Motor neuron (in vitro differentiated cells): ENCODE measurements around the gene NELFA. TPM values are rescaled to one million over a fixed set of nuclear protein-coding genes. Genes with fewer than 3 reads are reported as not detected.

Source experiments
- ATAC-seq, 8 experiments: fragments of 200-7000 bp; cut with Tn5 transposase; replicated peaks in 6 of 8; 2 replicates each; pipeline ENCODE4 v1.8.0; 2021; ENCODE audit warnings: mild to moderate bottlenecking in 8 of 8, moderate library complexity in 8 of 8
- H3K27ac ChIP-seq, 2 donors: fragments of 250-450 bp; sonication (Bioruptor Pico); 2 replicates each; pipeline ENCODE4 v1.9.0; 2021; ENCODE audit warnings: antibody characterized with exemption in 2 of 2, mild to moderate bottlenecking in 2 of 2, moderate library complexity in 1 of 2
- H3K4me1 ChIP-seq, 2 donors: fragments of 250-450 bp; sonication (Bioruptor Pico); replicated peaks in 1 of 2; 2 replicates each; pipeline ENCODE4 v1.6.1; 2021; ENCODE audit warnings: antibody characterized with exemption in 2 of 2, mild to moderate bottlenecking in 2 of 2, moderate library complexity in 1 of 2
- H3K4me3 ChIP-seq, 5 donors: fragments of 250-450 bp; sonication (Bioruptor Pico); 2 replicates each; pipeline ENCODE4 v1.9.0; 2021; ENCODE audit warnings: antibody characterized with exemption in 5 of 5, mild to moderate bottlenecking in 5 of 5, moderate library complexity in 4 of 5
- WGBS, 10 experiments: fragments of 450-650 bp; shearing (Covaris generic); methylation state at CpG; one replicate each; pipeline ENCODE4 v1.0.0; 2022; 5-methylcytosine and 5-hydroxymethylcytosine counted together
- in situ Hi-C, 9 experiments: fragments of 400-800 bp; cut with MboI; loops; one replicate each; pipeline ENCODE4 v1.15.0; 2021; ENCODE audit warnings: low sequenced_read_pairs in 9 of 9, low pct_unique_long_range_greater_than_20kb in 2 of 9; ENCODE audit not compliant: unreplicated experiment in 9 of 9
- total RNA-seq, 8 experiments: library from RNA; unstranded; fragments of 300-600 nt; gene quantifications; 2 replicates each; pipeline versions ENCODE4 v1.2.3 to v1.2.4, GENCODE V29; 2022

Gene NELFA
- total RNA-seq, 8 experiments from 2014 or later: 16.9 to 34.9 (median 27.9) TPM

DNA sequence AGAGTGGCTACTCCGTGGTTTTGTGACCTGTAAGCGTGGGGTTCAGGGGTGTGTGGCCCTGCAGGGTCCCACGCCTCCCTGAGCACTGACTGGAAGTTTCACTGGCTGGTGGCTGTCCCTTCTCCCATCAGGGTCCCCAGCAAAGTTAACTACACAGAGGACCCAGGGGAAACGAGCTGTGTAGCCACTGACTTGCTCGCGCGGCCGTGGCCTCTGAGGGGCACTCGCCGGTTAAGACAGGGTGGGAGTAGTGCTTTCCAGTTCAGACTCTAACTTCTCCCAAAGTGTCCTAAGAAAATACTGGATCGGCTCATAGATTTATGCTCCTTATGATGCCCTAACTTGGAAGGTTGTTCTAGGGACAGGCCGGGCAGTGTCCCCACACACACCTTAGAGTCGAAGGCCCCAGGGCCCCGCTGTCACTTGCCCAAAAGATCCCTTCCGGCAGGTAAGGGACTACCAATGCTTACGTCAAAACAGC lies 28.2 kb downstream of the NELFA start:
- in situ Hi-C loops: no loop called here
- WGBS, 10 experiments: 90 to 100% (median 95%) methylated on average over 1 to 10 of the region's 16 CpGs; no CpG with 5 or more reads in 2 of the 10 experiments
- no peak overlapping the region for H3K27ac ChIP-seq
- no peak overlapping the region for H3K4me3 ChIP-seq
- no peaks in the 10 kb centered on the region for H3K4me1 ChIP-seq
- ATAC-seq: no peak

DNA sequence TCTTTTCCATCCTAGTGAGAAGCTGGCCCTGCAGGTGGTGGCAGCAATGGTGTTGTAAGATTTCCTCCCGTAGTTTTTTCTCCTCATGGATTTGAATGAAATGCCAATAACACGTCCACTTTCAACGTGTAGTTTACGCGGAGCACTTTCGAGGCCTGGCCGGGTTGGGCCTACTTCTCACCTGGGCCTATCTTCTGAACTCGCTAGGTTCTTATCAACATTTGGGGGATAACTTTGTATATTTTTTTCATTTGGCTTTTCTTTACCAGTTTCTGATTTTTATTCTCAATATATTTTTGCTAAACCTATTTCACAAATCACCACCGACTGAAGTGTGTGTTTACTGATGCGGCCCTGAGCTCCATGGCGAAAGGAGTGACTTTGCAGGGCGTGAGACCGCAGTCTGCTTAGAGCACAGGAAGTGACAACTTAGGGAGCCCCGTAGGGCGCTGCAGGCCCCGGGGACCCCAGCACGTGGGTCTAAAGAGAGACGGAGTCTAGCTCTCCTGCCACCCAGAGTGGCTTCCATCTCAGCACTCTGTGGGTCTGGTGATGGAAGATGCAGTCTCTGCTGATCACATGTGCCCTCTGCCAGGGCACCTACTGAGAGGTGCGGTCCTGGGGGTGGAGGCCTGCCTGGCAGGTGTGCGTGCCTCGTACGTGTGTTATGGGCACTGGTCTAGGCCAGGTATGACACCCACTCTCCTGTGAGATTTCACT lies 29.1 kb downstream of the NELFA start:
- H3K27ac ChIP-seq: no peak overlapping the region
- ATAC-seq: no peak
- WGBS, 10 experiments: 86 to 99% (median 92%) methylated on average over 6 to 16 of the region's 22 CpGs
- H3K4me3 ChIP-seq: no peak overlapping the region
- H3K4me1 ChIP-seq: no peaks in the 10 kb centered on the region
- in situ Hi-C loops: no loop called here

DNA sequence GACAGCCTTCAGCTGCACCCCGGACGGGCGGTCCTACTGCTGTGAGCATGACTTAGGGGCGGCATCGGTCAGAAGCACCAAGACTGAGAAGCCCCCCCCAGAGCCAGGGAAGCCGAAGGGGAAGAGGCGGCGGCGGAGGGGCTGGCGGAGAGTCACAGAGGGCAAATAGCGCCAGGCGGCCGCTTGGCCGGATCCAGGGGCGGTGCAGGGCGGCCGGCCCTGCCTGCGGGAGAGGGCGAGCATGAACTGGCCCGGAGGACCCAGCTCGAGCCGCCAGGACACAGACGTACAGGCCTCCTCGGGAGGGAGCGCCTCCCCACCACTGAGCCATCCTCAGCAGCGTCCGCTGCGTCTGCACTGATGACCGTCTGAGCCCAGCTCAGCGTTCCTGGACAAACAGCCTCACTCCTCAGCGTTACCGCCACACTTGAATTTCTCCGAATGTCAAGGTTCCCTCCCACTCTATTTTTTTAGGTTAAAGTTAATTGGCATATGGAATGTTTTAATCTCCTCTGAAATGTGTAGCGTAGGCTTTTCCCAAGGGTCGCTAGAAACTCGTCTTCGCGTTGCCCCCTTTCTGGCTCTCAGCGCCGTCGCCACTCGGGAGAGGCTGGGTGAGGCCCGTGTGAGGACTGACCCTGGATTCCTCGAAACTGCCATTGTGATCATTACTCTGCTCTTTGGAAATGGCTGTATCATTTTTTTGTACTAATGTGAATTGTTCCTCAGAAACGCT lies 29.9 kb downstream of the NELFA start:
- H3K4me3 ChIP-seq: no peak overlapping the region
- 77 to 100% (median 91%) methylated on average over 1 to 16 of the region's 45 CpGs; no CpG with 5 or more reads in 2 of the 10 experiments for WGBS, 10 experiments
- peak in 2 of 8 experiments; percentile 13 to 16 for ATAC-seq
- no peak overlapping the region for H3K27ac ChIP-seq
- in situ Hi-C loops: no loop called here
- no peaks in the 10 kb centered on the region for H3K4me1 ChIP-seq

DNA sequence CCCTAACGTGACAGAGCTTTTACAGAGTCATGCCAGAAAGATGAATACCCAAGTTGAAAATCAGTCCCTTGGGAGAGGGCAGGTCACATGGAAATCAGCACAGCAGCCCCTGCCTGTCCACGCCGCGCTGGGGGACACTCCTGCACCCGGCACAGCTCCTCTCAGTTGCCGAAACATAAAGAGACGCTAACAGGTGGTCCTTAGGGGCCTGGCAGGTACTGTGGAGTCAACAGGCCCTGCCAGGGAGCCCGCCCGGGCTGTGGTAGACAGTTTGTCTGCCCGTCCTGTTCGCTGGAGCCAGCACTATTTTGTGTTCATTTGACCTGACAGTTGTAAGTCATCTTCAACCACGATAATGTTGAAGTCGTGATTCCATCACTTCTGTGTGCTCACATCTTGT lies 30.5 kb downstream of the NELFA start:
- no peak overlapping the region for H3K4me3 ChIP-seq
- no peak for ATAC-seq
- H3K4me1 ChIP-seq: no peaks in the 10 kb centered on the region
- in situ Hi-C loops: no loop called here
- WGBS, 10 experiments: 87 to 100% (median 91%) methylated on average over 1 to 12 of the region's 13 CpGs; no CpG with 5 or more reads in 5 of the 10 experiments
- H3K27ac ChIP-seq: no peak overlapping the region

DNA sequence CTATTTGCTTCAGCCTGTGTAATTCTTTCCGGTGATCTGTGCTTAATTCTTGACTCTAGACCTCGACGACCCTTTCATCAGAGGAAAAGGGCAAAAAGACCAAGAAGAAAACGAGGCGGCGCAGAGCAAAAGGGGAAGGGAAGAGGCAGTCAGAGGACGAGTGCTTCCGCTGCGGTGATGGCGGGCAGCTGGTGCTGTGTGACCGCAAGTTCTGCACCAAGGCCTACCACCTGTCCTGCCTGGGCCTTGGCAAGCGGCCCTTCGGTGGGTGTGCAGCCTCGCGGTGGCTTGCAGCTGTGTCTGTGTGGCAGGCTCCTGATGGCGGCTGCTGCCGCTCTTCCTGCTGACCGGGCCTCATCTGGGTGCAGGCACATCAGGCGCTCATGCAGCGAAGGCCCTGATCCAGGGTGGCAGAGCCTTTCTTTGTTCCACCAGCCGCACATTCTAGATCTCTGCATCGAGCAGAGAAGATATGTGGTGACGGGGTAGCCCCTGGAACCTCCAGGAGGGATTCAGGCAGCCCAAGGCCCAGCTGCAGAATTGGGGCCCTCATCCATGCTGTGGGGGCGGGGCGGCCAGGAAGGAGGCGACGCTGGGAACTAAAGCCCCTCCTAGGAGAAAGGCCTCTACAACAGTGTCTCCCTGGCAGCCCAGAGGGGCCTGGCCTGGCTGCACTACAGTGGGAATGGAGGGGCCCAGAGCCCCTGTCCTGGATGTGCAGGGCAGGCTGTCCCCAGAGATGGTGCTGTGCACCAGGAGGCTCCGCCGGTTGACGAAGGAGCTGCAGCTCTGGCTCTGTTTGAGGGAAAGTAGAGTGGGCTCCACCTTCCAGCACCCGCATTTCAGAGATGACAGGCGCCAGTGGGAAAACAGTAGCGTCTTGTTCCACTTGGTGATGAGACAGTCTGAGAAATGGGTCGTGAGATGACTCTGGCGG lies 32.1 kb downstream of the NELFA start:
- Histone ChIP-seq H3K4me1 (no peaks in the 10 kb centered on the region), H3K4me3 (no peak overlapping the region), H3K27ac (no peak overlapping the region)
- no peak for ATAC-seq
- WGBS, 10 experiments: 60 to 100% (median 94%) methylated on average over 2 to 12 of the region's 35 CpGs; no CpG with 5 or more reads in 1 of the 10 experiments
- in situ Hi-C loops: no loop called here

DNA sequence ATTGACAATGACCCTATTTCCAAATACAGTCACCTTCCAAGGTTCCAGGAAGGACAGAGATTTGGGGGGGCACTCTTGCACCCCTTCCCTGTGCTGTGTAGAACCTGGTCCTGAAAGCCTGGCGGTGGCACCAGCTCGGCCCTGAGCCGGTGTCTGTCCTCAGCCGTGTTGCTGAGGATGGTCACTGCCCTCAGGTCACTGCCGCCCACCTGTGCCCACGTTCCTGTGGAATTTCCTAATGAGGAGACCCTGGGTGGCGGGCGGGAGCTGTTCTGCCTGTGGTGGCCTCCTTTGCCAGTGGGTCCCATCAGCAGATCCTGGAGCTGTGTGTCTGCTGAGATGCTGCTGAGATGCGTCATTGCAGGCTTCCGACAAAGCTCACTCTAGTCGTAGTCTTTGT lies 32.9 kb downstream of the NELFA start:
- no peaks in the 10 kb centered on the region for H3K4me1 ChIP-seq
- 80 to 100% (median 97%) methylated on average over 1 to 6 of the region's 11 CpGs; no CpG with 5 or more reads in 6 of the 10 experiments for WGBS, 10 experiments
- no peak for ATAC-seq
- no peak overlapping the region for H3K27ac ChIP-seq
- in situ Hi-C loops: no loop called here
- no peak overlapping the region for H3K4me3 ChIP-seq

DNA sequence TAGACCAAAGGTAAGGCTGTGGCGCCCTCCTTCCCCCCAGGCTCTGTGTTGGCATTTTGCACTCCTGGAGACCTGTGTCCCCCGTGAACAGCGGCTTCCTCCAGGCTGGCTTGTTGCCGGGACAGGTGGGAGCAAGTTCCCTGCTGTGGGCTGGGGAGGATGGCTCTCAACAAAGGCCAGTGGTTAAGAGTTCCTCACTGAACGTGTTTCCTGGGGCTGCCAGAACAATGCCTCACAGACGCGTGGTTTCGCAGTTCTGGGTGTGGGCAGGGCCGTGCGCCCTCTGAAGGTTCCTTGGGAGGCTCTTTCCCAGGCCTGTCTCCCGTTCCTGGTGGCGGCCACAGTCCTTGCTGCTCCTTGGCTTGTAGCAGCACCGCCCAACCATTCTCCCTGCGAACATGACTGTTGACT lies 33.4 kb downstream of the NELFA start:
- in situ Hi-C loops: no loop called here
- Histone ChIP-seq H3K4me1 (no peaks in the 10 kb centered on the region), H3K4me3 (no peak overlapping the region), H3K27ac (no peak overlapping the region)
- WGBS, 10 experiments: 82 to 100% (median 97%) methylated on average over 1 to 4 of the region's 14 CpGs; no CpG with 5 or more reads in 4 of the 10 experiments
- no peak for ATAC-seq

DNA sequence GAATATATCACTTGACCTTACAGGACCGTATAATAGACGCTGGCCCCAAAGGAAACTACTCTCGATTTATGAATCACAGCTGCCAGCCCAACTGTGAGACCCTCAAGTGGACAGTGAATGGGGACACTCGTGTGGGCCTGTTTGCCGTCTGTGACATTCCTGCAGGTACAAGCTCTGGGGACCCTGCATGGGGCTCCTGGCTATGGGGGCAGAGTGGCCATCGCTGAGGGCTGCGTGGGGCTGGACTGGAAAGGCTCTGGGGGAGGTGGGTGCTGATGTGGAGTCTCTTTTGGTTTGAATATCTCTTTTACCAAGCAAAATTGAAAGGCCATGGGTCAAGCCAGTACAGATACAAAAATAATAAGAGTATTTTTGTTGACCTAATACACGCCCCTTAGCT lies 33.9 kb downstream of the NELFA start:
- ATAC-seq: no peak
- no peak overlapping the region for H3K4me3 ChIP-seq
- WGBS, 10 experiments: 80 to 100% (median 96%) methylated on average over 1 to 7 of the region's 8 CpGs; no CpG with 5 or more reads in 2 of the 10 experiments
- no peaks in the 10 kb centered on the region for H3K4me1 ChIP-seq
- no peak overlapping the region for H3K27ac ChIP-seq
- in situ Hi-C loops: no loop called here

DNA sequence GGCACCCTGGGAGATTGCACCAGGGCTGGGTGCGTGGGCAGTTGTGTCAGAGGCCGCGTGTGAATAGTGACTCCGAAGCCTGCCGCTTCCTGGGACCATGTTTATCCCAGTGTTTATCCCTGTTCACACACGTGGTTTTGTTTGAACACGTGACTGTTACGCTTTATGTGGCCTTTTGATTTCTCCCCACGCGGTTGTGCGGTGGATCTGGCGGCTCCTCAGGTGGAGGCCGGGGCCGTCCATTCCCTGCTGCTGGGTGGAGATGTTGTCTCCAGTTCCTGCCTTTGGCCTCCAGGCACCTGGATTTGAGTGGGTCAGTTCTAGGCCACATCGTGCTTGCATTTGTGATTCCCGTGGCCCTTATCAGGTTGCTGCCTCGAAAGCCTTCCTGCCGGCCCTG lies 35.1 kb downstream of the NELFA start:
- in situ Hi-C loops: no loop called here
- Histone ChIP-seq H3K27ac (no peak overlapping the region), H3K4me3 (no peak overlapping the region), H3K4me1 (no peaks in the 10 kb centered on the region)
- WGBS, 10 experiments: 93 to 100% (median 99%) methylated on average over 2 to 10 of the region's 18 CpGs; no CpG with 5 or more reads in 4 of the 10 experiments
- ATAC-seq: no peak

DNA sequence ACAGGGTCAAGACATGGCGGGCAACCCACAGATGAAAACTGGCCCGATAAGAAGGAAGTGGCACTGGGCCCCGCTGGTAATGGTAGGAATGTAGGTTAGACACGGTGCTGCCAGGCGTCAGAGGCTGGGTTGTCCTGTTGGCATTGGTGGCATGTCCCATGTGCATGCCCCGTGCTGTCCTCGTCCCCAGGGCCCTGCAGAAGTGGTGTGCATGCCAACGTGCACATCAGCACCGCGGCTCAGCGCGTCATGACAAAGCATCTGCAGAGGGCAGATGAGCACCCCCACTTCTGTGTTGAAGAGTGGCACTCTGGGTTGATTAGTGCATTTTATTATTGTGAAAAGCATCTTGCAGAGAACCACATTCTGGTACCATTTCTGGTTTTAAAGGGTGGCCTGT lies 35.6 kb downstream of the NELFA start:
- no peak for ATAC-seq
- no peak overlapping the region for H3K27ac ChIP-seq
- in situ Hi-C loops: no loop called here
- WGBS, 10 experiments: 89 to 100% (median 96%) methylated on average over 3 to 7 of the region's 12 CpGs; no CpG with 5 or more reads in 6 of the 10 experiments
- no peak overlapping the region for H3K4me3 ChIP-seq
- H3K4me1 ChIP-seq: no peaks in the 10 kb centered on the region

DNA sequence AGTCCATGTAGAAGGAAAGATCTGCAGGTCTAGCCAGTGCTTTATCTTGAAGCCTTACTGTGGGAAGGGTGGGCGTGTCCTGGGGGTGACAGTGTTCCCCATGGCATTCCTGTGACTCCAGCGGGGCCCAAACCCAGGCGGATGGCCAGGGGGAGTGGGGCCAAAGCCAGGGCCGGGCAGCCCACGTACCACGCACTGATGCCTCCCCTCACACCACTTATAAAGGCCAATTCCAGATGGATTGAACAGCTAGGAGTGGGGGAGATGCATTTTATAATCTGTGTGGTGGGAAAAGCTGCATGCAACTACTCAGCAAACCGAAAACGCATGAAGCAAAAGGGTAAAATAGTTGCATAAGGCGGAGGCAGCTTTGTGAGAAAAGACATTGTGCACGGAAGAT lies 36.4 kb downstream of the NELFA start:
- H3K27ac ChIP-seq: no peak overlapping the region
- peak in 1 of 8 experiments; percentile 29 for ATAC-seq
- WGBS, 10 experiments: 68 to 100% (median 98%) methylated on average over 1 to 7 of the region's 10 CpGs; no CpG with 5 or more reads in 2 of the 10 experiments
- in situ Hi-C loops: no loop called here
- no peak overlapping the region for H3K4me3 ChIP-seq
- H3K4me1 ChIP-seq: no peaks in the 10 kb centered on the region

DNA sequence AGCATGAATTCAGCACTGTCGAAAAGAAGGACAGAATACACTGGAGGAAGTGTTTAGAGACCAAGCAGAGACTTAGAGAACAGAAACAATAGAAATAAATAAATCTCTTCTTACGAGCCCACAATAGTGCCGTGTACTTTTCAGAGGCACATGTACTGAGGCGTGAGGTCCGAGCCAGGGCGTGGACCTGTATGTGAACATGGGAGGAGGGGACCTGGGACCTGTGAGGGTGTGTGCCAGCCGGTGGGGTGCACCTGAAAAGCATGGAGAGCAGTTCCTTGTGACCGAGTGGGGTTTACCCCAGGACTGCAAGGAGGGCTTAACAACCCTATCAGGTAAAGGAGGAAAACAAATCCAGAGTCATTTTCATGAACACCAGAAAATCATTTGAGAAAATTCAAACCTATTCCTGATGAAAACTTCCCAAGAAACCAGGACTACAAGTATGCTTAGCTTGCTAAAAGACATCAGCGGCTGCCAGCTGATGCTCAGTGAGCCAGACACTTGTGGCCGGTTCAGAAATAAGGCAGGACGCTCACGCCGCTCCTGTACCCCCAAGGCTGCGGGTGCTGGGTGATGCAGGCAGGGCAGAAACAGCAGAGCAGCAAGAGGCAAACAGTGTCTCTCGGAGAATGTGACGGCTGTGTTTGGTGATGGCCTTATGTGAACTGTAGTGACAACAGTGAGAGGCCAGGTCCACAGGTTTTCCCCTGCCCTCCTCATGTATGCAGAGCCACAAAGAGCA lies 37.1 kb downstream of the NELFA start:
- no peak overlapping the region for H3K4me3 ChIP-seq
- H3K4me1 ChIP-seq: no peaks in the 10 kb centered on the region
- in situ Hi-C loops: no loop called here
- no peak for ATAC-seq
- 78 to 100% (median 93%) methylated on average over 1 to 8 of the region's 16 CpGs; no CpG with 5 or more reads in 1 of the 10 experiments for WGBS, 10 experiments
- no peak overlapping the region for H3K27ac ChIP-seq
